Measurements from ENCODE around the gene LIPH. TPM values are rescaled to one million over a fixed set of nuclear protein-coding genes. Genes with fewer than 3 reads are reported as not detected.

The LIPH gene
- polyA plus RNA-seq, 3 donors, result not detected

- H3K36me3 ChIP-seq (replicated peaks in 1 of 2; ENCODE audit: control insufficient read depth in 1 of 2, insufficient read depth in 2 of 2, low read length in 2 of 2), result no peaks in the 10 kb centered on the region
- peaks cover 5 to 16% (median 6%) of the 10 kb centered on the region in 3 donors for H3K27me3 Mint-ChIP-seq (ENCODE audit: low read depth in 3 of 3)
- no peak overlapping the region for H3K4me2 ChIP-seq (replicated peaks; ENCODE audit: extremely low read depth, low read length, poor library complexity, severe bottlenecking)
Measured at GRCh38 chr3:185526349-185526951, 25.9 kb downstream of the LIPH start.

GRCh38 chr3:185521349-185522138 lies 30.8 kb downstream of the LIPH start:
- Mint-ChIP-seq H3K4me3 (no peak overlapping the region), H3K27me3 (ENCODE audit: low read depth in 3 of 3) (peaks cover 2 to 23% (median 3%) of the 10 kb centered on the region in 3 donors), H3K27ac (no peak overlapping the region), H3K36me3 (no peaks in the 10 kb centered on the region), H3K4me1 (no peaks in the 10 kb centered on the region), H3K9me3 (no peaks in the 10 kb centered on the region)
- no peak overlapping the region for H3K4me3 ChIP-seq (replicated peaks in 1 of 3; ENCODE audit: low read depth in 2 of 3, low read length in 3 of 3)
- intact Hi-C loops (cut with micrococcal nuclease), result no loop called here
- H3K4me1 ChIP-seq (ENCODE audit: control insufficient read depth in 1 of 2, insufficient read depth in 2 of 2, low read length in 2 of 2), result no peaks in the 10 kb centered on the region
- 93% methylated on average over 7 of the region's 7 CpGs for WGBS (ENCODE audit: insufficient coverage)
- TF ChIP-seq, protein P1, sequence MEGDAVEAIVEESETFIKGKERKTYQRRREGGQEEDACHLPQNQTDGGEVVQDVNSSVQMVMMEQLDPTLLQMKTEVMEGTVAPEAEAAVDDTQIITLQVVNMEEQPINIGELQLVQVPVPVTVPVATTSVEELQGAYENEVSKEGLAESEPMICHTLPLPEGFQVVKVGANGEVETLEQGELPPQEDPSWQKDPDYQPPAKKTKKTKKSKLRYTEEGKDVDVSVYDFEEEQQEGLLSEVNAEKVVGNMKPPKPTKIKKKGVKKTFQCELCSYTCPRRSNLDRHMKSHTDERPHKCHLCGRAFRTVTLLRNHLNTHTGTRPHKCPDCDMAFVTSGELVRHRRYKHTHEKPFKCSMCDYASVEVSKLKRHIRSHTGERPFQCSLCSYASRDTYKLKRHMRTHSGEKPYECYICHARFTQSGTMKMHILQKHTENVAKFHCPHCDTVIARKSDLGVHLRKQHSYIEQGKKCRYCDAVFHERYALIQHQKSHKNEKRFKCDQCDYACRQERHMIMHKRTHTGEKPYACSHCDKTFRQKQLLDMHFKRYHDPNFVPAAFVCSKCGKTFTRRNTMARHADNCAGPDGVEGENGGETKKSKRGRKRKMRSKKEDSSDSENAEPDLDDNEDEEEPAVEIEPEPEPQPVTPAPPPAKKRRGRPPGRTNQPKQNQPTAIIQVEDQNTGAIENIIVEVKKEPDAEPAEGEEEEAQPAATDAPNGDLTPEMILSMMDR (IDR thresholded peaks at IDR 0.05), result no peak
- H3K27me3 ChIP-seq (ENCODE audit: control insufficient read depth in 2 of 2, insufficient read depth in 2 of 2, low read length in 2 of 2), result no peaks in the 10 kb centered on the region
- H3K27ac ChIP-seq (ENCODE audit: low read depth in 1 of 2, low read length in 2 of 2), result no peak overlapping the region
- no peaks in the 10 kb centered on the region for H3K9me3 ChIP-seq (replicated peaks in 1 of 2; ENCODE audit: control insufficient read depth in 1 of 2, insufficient read depth in 1 of 2, low read length in 2 of 2)
- DNase-seq, result no peak
- no peaks in the 10 kb centered on the region for H3K79me2 ChIP-seq (ENCODE audit: insufficient read depth, low read length)
- no peaks in the 10 kb centered on the region for H4K20me1 ChIP-seq (ENCODE audit: insufficient read depth, low read length)
- no peak overlapping the region for H3K9ac ChIP-seq (ENCODE audit: insufficient read depth, low read length, poor library complexity, severe bottlenecking)
- H3K4me2 ChIP-seq (replicated peaks; ENCODE audit: extremely low read depth, low read length, poor library complexity, severe bottlenecking), result no peak overlapping the region
- H3K36me3 ChIP-seq (replicated peaks in 1 of 2; ENCODE audit: control insufficient read depth in 1 of 2, insufficient read depth in 2 of 2, low read length in 2 of 2), result no peaks in the 10 kb centered on the region
- H2AFZ ChIP-seq (ENCODE audit: insufficient read depth, low read depth, low read length, poor library complexity, severe bottlenecking), result no peak overlapping the region

More at GRCh38 chr3:185526349-185526951, 25.9 kb downstream of the LIPH start:
- Mint-ChIP-seq H3K36me3 (no peaks in the 10 kb centered on the region), H3K4me3 (no peak overlapping the region), H3K27ac (no peak overlapping the region), H3K9me3 (peaks cover 0 to 2% (median 0%) of the 10 kb centered on the region in 7 donors), H3K4me1 (no peaks in the 10 kb centered on the region)
- DNase-seq, result no peak
- no peaks in the 10 kb centered on the region for H3K27me3 ChIP-seq (ENCODE audit: control insufficient read depth in 2 of 2, insufficient read depth in 2 of 2, low read length in 2 of 2)
- H3K79me2 ChIP-seq (ENCODE audit: insufficient read depth, low read length), result no peaks in the 10 kb centered on the region
- H3K9ac ChIP-seq (ENCODE audit: insufficient read depth, low read length, poor library complexity, severe bottlenecking), result no peak overlapping the region
- TF ChIP-seq, protein P1 (IDR thresholded peaks at IDR 0.05), result no peak
- no peak overlapping the region for H3K27ac ChIP-seq (ENCODE audit: low read depth in 1 of 2, low read length in 2 of 2)
- H3K9me3 ChIP-seq (replicated peaks in 1 of 2; ENCODE audit: control insufficient read depth in 1 of 2, insufficient read depth in 1 of 2, low read length in 2 of 2), result no peaks in the 10 kb centered on the region
- no peaks in the 10 kb centered on the region for H3K4me1 ChIP-seq (ENCODE audit: control insufficient read depth in 1 of 2, insufficient read depth in 2 of 2, low read length in 2 of 2)
- no peaks in the 10 kb centered on the region for H4K20me1 ChIP-seq (ENCODE audit: insufficient read depth, low read length)
- WGBS (ENCODE audit: insufficient coverage), result no CpG with 5 or more reads among the region's 2 CpGs
- no peak overlapping the region for H2AFZ ChIP-seq (ENCODE audit: insufficient read depth, low read depth, low read length, poor library complexity, severe bottlenecking)
- no peak overlapping the region for H3K4me3 ChIP-seq (replicated peaks in 1 of 3; ENCODE audit: low read depth in 2 of 3, low read length in 3 of 3)
- intact Hi-C loops (cut with micrococcal nuclease), result no loop called here

Data from CD14-positive monocyte (primary cell).